Measurements from ENCODE around the gene SMPDL3A.

DNA sequence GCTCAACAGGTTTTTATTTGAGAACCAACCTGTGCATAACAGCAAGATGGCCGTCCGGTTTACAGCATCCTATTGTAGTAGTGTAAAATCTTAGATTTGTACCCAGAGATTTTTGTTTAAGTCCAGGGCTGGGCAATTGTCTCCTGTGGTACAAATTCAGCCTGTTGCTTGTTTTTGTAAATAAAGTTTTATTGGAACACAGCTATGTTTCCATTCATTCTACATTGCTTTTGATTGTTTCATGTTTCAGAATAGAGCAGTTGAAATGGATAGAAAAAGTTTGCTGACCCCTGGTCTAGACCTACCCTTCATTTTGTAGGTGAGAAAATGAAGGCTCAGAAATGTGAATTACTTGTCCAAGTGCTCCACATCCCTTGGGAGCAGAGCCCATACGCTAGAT lies 8.5 kb downstream of the SMPDL3A start:
- TF ChIP-seq, protein P1, sequence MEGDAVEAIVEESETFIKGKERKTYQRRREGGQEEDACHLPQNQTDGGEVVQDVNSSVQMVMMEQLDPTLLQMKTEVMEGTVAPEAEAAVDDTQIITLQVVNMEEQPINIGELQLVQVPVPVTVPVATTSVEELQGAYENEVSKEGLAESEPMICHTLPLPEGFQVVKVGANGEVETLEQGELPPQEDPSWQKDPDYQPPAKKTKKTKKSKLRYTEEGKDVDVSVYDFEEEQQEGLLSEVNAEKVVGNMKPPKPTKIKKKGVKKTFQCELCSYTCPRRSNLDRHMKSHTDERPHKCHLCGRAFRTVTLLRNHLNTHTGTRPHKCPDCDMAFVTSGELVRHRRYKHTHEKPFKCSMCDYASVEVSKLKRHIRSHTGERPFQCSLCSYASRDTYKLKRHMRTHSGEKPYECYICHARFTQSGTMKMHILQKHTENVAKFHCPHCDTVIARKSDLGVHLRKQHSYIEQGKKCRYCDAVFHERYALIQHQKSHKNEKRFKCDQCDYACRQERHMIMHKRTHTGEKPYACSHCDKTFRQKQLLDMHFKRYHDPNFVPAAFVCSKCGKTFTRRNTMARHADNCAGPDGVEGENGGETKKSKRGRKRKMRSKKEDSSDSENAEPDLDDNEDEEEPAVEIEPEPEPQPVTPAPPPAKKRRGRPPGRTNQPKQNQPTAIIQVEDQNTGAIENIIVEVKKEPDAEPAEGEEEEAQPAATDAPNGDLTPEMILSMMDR (IDR thresholded peaks at IDR 0.05): no peak
- TF ChIP-seq POLR2A (IDR thresholded peaks at IDR 0.05): no peak

All from ovary (tissue), 3 donors.